OCI-LY3 (cell line): Measurements from ENCODE around the gene MED13.

Source experiments
- H2AFZ ChIP-seq: fragments of 200-600, 300-600 bp; shearing (Covaris generic); 2 replicates; pipeline ENCODE4 v1.6.0; 2014; ENCODE audit warnings: antibody characterized with exemption, low read depth, low read length
- H3K27ac ChIP-seq: fragments of 200-600, 300-600 bp; sonication (generic); 2 replicates; pipeline ENCODE4 v1.5.1; 2014; ENCODE audit warnings: mild to moderate bottlenecking, low read length, moderate library complexity, mixed read lengths
- H3K27me3 ChIP-seq: fragments of 200-600, 300-600 bp; sonication (generic); 2 replicates; pipeline ENCODE4 v1.6.1; 2014; ENCODE audit warnings: low read depth, low read length, mixed read lengths
- H3K36me3 ChIP-seq: fragments of 200-600, 300-600 bp; sonication (generic); replicated peaks from 2 replicates; pipeline ENCODE3; 2014; ENCODE audit warnings: low read depth, low read length, mixed read lengths
- H3K4me1 ChIP-seq: fragments of 300-600, 200-600 bp; sonication (generic); 2 replicates; pipeline ENCODE4 v1.6.1; 2014; ENCODE audit warnings: low read length, mixed read lengths
- H3K4me2 ChIP-seq: fragments of 200-600, 300-600 bp; sonication (generic); 2 replicates; pipeline ENCODE4 v1.6.1; 2014; ENCODE audit warnings: low read length, mixed read lengths
- H3K4me3 ChIP-seq: fragments of 300-600, 200-600 bp; sonication (generic); 2 replicates; pipeline ENCODE4 v1.5.1; 2014; ENCODE audit warnings: antibody characterized with exemption, mild to moderate bottlenecking, low read length, moderate library complexity
- H3K79me2 ChIP-seq: fragments of 300-600, 200-600 bp; shearing (Covaris generic); 2 replicates; pipeline ENCODE4 v1.6.1; 2014; ENCODE audit warnings: mild to moderate bottlenecking, low read length, mixed read lengths
- H3K9ac ChIP-seq: fragments of 300-600, 200-600 bp; shearing (Covaris generic); 2 replicates; pipeline ENCODE4 v1.6.0; 2014; ENCODE audit warnings: mild to moderate bottlenecking, low read length, moderate library complexity
- H3K9me3 ChIP-seq: fragments of 200-600, 300-600 bp; shearing (Covaris generic); 2 replicates; pipeline ENCODE4 v1.6.1; 2014; ENCODE audit warnings: low read length, mixed read lengths; ENCODE audit not compliant: insufficient read depth
- H4K20me1 ChIP-seq: fragments of 200-600, 300-600 bp; sonication (generic); 2 replicates; pipeline ENCODE4 v1.6.1; 2016; ENCODE audit warnings: low read length, mixed read lengths; ENCODE audit not compliant: insufficient read depth
- EZH2phosphoT487 ChIP-seq: fragments of 200-600 bp; shearing (Covaris generic); IDR thresholded peaks from 2 replicates; pipeline ENCODE4 v1.6.1; 2018; ENCODE audit warnings: antibody characterized with exemption, mixed run types, low read depth
- TF ChIP-seq, protein P1 (sequence below): fragments of 200-600, 300-600 bp; sonication (generic); IDR thresholded peaks from 2 replicates; pipeline ENCODE4 v1.5.1; 2014; ENCODE audit warnings: antibody characterized with exemption, low read length, low read depth

MED13 gene

DNA sequence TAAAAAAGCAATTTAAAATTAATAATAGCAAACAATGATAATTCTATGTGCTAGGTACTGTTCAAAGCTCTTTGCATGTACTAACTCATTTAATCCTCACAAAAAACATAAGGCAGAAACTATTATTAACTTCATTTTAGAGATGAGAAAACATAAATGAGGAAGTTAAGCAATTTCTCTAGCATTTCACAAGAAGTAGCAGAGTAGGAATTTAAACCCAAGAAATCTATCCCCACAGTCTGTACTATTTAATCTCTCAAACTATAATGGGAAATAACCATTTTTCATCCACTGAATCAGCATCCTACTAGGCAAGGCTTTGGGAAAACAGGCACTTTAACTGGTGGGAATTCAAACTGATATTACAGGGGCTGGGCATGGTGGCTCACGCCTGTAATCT is 95.0 kb downstream of the MED13 start:
- Histone ChIP-seq H3K4me1 (peaks cover 5% of the 10 kb centered on the region), H3K27ac (no peak overlapping the region), H3K9me3 (no peaks in the 10 kb centered on the region), H2AFZ (no peak overlapping the region), H3K79me2 (peaks cover 16% of the 10 kb centered on the region), H3K4me3 (no peak overlapping the region), H3K9ac (no peak overlapping the region), H3K4me2 (no peak overlapping the region), H3K36me3 (peaks cover 28% of the 10 kb centered on the region), H3K27me3 (no peaks in the 10 kb centered on the region), H4K20me1 (0 out of 2 replicates have a peak, but pooled peaks cover 4% of the 10 kb centered on the region)
- no peak for TF ChIP-seq EZH2phosphoT487
- TF ChIP-seq, protein P1, sequence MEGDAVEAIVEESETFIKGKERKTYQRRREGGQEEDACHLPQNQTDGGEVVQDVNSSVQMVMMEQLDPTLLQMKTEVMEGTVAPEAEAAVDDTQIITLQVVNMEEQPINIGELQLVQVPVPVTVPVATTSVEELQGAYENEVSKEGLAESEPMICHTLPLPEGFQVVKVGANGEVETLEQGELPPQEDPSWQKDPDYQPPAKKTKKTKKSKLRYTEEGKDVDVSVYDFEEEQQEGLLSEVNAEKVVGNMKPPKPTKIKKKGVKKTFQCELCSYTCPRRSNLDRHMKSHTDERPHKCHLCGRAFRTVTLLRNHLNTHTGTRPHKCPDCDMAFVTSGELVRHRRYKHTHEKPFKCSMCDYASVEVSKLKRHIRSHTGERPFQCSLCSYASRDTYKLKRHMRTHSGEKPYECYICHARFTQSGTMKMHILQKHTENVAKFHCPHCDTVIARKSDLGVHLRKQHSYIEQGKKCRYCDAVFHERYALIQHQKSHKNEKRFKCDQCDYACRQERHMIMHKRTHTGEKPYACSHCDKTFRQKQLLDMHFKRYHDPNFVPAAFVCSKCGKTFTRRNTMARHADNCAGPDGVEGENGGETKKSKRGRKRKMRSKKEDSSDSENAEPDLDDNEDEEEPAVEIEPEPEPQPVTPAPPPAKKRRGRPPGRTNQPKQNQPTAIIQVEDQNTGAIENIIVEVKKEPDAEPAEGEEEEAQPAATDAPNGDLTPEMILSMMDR, result no peak

- no peaks in the 10 kb centered on the region for H3K27me3 ChIP-seq
- H3K9ac ChIP-seq, result no peak overlapping the region
- H3K4me2 ChIP-seq, result no peak overlapping the region
- H4K20me1 ChIP-seq, result no peaks in the 10 kb centered on the region
- peaks cover 5% of the 10 kb centered on the region; the same call in 1 of the 2 replicates for H3K4me1 ChIP-seq
- no peaks in the 10 kb centered on the region for H3K9me3 ChIP-seq
- H3K27ac ChIP-seq, result no peak overlapping the region
- peaks cover 3% of the 10 kb centered on the region; the same call in 1 of the 2 replicates for H3K79me2 ChIP-seq
- H3K4me3 ChIP-seq, result no peak overlapping the region
- no peak overlapping the region for H2AFZ ChIP-seq
- peaks cover 27% of the 10 kb centered on the region for H3K36me3 ChIP-seq
- no peak for TF ChIP-seq EZH2phosphoT487
- TF ChIP-seq, protein P1, result no peak
These were observed 96.3 kb downstream of the MED13 start for GRCh38 chr17:61968757-61969156.

GRCh38 chr17:61967729-61968128 is 97.3 kb downstream of the MED13 start:
- Histone ChIP-seq H3K4me2 (no peak overlapping the region), H3K27ac (no peak overlapping the region), H3K27me3 (no peaks in the 10 kb centered on the region), H3K79me2 (no peaks in the 10 kb centered on the region), H4K20me1 (no peaks in the 10 kb centered on the region), H3K4me3 (no peak overlapping the region), H2AFZ (no peak overlapping the region), H3K4me1 (peaks cover 5% of the 10 kb centered on the region; the same call in 1 of the 2 replicates), H3K36me3 (peaks cover 32% of the 10 kb centered on the region), H3K9me3 (no peaks in the 10 kb centered on the region), H3K9ac (no peak overlapping the region)
- no peak for TF ChIP-seq EZH2phosphoT487
- TF ChIP-seq, protein P1, result no peak

GRCh38 chr17:61966191-61966590 is 98.9 kb downstream of the MED13 start:
- H3K4me3 ChIP-seq, result no peak overlapping the region
- no peaks in the 10 kb centered on the region for H4K20me1 ChIP-seq
- H3K27ac ChIP-seq, result no peak overlapping the region
- no peaks in the 10 kb centered on the region for H3K79me2 ChIP-seq
- no peak overlapping the region for H2AFZ ChIP-seq
- peaks cover 5% of the 10 kb centered on the region; the same call in 1 of the 2 replicates for H3K4me1 ChIP-seq
- H3K36me3 ChIP-seq, result peaks cover 33% of the 10 kb centered on the region
- no peaks in the 10 kb centered on the region for H3K27me3 ChIP-seq
- H3K9me3 ChIP-seq, result no peaks in the 10 kb centered on the region
- no peak overlapping the region for H3K4me2 ChIP-seq
- TF ChIP-seq, protein P1, result no peak
- no peak for TF ChIP-seq EZH2phosphoT487
- H3K9ac ChIP-seq, result no peak overlapping the region
